Cardiac muscle cell (in vitro differentiated cells and primary cell): ENCODE measurements around the gene AP2A2. TPM values are rescaled to one million over a fixed set of nuclear protein-coding genes. Genes with fewer than 3 reads are reported as not detected.

Source experiments
- DNase-seq, 2 donors: peaks; one replicate each; pipeline versions ENCODE4 v3.0.0 to v3.0.0-alpha.2; 2010 to 2017; ENCODE audit warnings: low read depth in 1 of 2, low spot score in 1 of 2
- H3K27ac ChIP-seq: fragments of 200-600 bp; sonication (generic); 2 replicates; pipeline ENCODE4 v1.5.1; 2016
- H3K27me3 ChIP-seq: fragments of 200-600 bp; sonication (generic); 2 replicates; pipeline ENCODE4 v1.6.0; 2016; ENCODE audit warnings: control low read depth
- H3K36me3 ChIP-seq: fragments of 200-600 bp; sonication (generic); 2 replicates; pipeline ENCODE4 v1.5.1; 2016; ENCODE audit warnings: control low read depth
- H3K4me1 ChIP-seq: fragments of 200-600 bp; sonication (generic); 2 replicates; pipeline ENCODE4 v1.8.1; 2017; ENCODE audit warnings: low read depth, mild to moderate bottlenecking, mixed run types
- H3K4me3 ChIP-seq: fragments of 200-600 bp; sonication (generic); 2 replicates; pipeline ENCODE4 v1.5.1; 2016; ENCODE audit warnings: mild to moderate bottlenecking
- H3K9me3 ChIP-seq: fragments of 200-600 bp; sonication (generic); 2 replicates; pipeline ENCODE4 v1.5.1; 2017; ENCODE audit warnings: low read depth, mild to moderate bottlenecking, control low read depth
- CTCF ChIP-seq: IDR thresholded peaks from 2 replicates; pipeline ENCODE4 v1.5.1; 2012; ENCODE audit warnings: low read depth, mild to moderate bottlenecking, low read length
- polyA plus RNA-seq: library from polyadenylated mRNA; unstranded; fragments of >200 nt; fragmentation: Nextera tagmentation; extraction: Ambion mirVana; gene quantifications from 2 replicates; pipeline ENCODE4 v1.2.1, GENCODE V29; 2016
- total RNA-seq: library from RNA; depleted of rRNA; stranded (reverse); fragments of >200 nt; gene quantifications from 2 replicates; pipeline ENCODE4 v1.2.3, GENCODE V29; 2016

The AP2A2 gene
- total and polyA plus RNA-seq, 2 experiments from 2014 or later = 47.6 to 77.6 TPM

DNA sequence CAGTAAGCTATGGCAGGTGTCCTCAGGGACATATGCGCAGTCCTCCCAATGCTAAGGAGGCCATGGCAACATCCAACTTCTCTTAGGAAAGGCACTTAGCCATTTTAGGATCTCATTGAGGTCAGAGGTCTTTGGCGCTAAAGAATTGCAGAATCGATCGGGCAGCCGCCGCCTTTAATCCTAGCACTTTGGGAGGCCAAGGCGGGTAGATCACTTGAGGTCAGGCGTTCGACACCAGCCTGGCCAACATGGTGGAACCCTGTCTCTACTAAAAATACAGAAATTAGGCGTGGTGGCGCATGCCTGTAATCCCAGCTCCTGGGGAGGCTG is 13.8 kb upstream of the AP2A2 start:
- no peaks in the 10 kb centered on the region for H3K9me3 ChIP-seq
- no peaks in the 10 kb centered on the region for H3K27me3 ChIP-seq
- H3K4me3 ChIP-seq = no peak overlapping the region
- no peaks in the 10 kb centered on the region for H3K36me3 ChIP-seq
- peak overlapping the region; percentile 93 for H3K27ac ChIP-seq
- DNase-seq = no peak
- peaks cover 10% of the 10 kb centered on the region for H3K4me1 ChIP-seq
- no peak for TF ChIP-seq CTCF

DNA sequence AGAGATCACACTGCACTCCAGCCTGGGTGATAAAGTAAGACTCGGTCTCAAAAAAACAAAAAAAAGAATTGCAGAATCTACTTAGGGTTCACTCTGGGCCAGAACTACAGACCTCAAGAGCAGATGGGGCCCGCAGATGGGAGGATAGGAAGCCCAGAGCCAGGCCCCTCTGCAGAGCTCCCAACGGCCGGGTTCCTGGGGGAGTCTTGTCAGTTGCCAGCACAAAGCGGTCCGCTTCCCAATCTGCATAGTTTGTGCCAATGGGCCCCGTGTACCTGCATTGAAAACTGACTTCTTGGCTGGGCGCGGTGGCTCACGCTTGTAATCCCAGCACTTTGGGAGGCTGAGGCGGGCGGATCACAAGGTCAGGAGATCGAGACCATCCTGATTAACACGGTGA is 13.4 kb upstream of the AP2A2 start:
- Histone ChIP-seq H3K27ac (no peak overlapping the region), H3K4me3 (no peak overlapping the region), H3K9me3 (no peaks in the 10 kb centered on the region), H3K36me3 (no peaks in the 10 kb centered on the region), H3K27me3 (no peaks in the 10 kb centered on the region), H3K4me1 (peaks cover 10% of the 10 kb centered on the region)
- DNase-seq = no peak
- TF ChIP-seq CTCF = no peak

GRCh38 chr11:913043-913442 is 12.6 kb upstream of the AP2A2 start:
- TF ChIP-seq CTCF = no peak
- H3K9me3 ChIP-seq = no peaks in the 10 kb centered on the region
- no peak for DNase-seq
- no peaks in the 10 kb centered on the region for H3K27me3 ChIP-seq
- peaks cover 10% of the 10 kb centered on the region for H3K4me1 ChIP-seq
- H3K36me3 ChIP-seq = no peaks in the 10 kb centered on the region
- H3K4me3 ChIP-seq = no peak overlapping the region
- no peak overlapping the region for H3K27ac ChIP-seq

- no peak overlapping the region for H3K4me3 ChIP-seq
- H3K27me3 ChIP-seq = no peaks in the 10 kb centered on the region
- peaks cover 10% of the 10 kb centered on the region for H3K4me1 ChIP-seq
- H3K36me3 ChIP-seq = no peaks in the 10 kb centered on the region
- no peak for DNase-seq
- no peaks in the 10 kb centered on the region for H3K9me3 ChIP-seq
- H3K27ac ChIP-seq = no peak overlapping the region
- no peak for TF ChIP-seq CTCF
Observed at GRCh38 chr11:914204-914603, 11.5 kb upstream of the AP2A2 start.

DNA sequence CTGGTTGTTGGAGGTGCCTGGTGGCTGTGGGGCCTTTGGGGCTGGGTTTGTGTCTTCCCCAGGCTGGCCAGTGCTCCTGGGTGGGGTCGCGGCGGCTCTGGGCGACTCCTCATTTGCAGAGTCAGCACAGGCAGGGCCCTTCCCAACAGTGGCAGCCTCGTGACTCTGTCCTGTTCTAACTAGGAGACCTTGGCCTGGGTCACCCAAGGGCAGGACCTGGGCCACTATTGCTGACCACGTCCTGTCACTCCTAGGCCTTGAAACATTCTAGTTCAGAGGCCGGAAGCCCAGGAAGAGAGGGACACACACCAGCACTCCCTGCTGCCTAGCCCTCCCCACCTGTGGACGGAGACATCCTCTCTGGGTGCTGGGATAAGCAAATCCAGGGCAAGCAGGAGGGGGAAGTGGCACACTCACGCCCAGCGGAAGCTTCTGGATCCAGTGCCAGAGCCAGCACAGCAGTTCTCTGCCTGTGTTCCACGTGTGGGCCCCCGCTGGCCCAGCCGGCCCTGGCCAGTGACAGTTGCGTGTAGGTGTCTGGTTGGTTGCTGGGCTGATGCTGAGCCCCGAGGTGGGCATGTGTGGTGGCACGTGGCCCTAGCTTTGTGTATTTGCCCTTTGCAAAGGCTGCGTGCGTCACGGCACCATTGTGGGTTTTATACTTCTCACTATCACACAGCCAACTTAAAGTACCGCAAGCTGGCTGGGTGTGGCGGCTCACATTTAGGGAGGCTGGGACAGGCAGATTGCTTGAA is 10.7 kb upstream of the AP2A2 start:
- no peak for DNase-seq

More for the DNA sequence above, 10.7 kb upstream of the AP2A2 start:
- no peaks in the 10 kb centered on the region for H3K9me3 ChIP-seq
- H3K27ac ChIP-seq = no peak overlapping the region
- TF ChIP-seq CTCF = no peak
- peaks cover 6% of the 10 kb centered on the region for H3K4me1 ChIP-seq
- H3K4me3 ChIP-seq = no peak overlapping the region
- no peaks in the 10 kb centered on the region for H3K27me3 ChIP-seq
- H3K36me3 ChIP-seq = no peaks in the 10 kb centered on the region
